HG03520 (cell line): ENCODE measurements around the gene COQ8B.

Source experiments
- ATAC-seq: cut with Tn5 transposase; IDR thresholded peaks from one replicate; pipeline ENCODE4 v1.9.1; 2021; ENCODE audit warnings: mild to moderate bottlenecking, moderate library complexity; ENCODE audit not compliant: unreplicated experiment

COQ8B gene

GRCh38 chr19:40718774-40719391, 2.2 kb upstream of the COQ8B start:
- no peak for ATAC-seq

- ATAC-seq, result no peak
Observed at GRCh38 chr19:40717880-40718773, 1.4 kb upstream of the COQ8B start.

GRCh38 chr19:40717325-40717879, 716 bp upstream of the COQ8B start:
- ATAC-seq, result no peak

GRCh38 chr19:40716031-40716481, 630 bp downstream of the COQ8B start:
- no peak for ATAC-seq

- ATAC-seq, result peak; percentile 41
Observed at GRCh38 chr19:40714441-40715299, 2.0 kb downstream of the COQ8B start.

- ATAC-seq, result no peak
Observed at GRCh38 chr19:40713939-40714338, 2.7 kb downstream of the COQ8B start.

GRCh38 chr19:40709817-40710216, 6.9 kb downstream of the COQ8B start:
- ATAC-seq, result no peak

GRCh38 chr19:40707615-40708014, 9.1 kb downstream of the COQ8B start:
- no peak for ATAC-seq

- ATAC-seq, result no peak
Observed at GRCh38 chr19:40705950-40706619, 10.6 kb downstream of the COQ8B start.

GRCh38 chr19:40705362-40705651, 11.4 kb downstream of the COQ8B start:
- no peak for ATAC-seq

- no peak for ATAC-seq
Observed at GRCh38 chr19:40704491-40705361, 12.0 kb downstream of the COQ8B start.

GRCh38 chr19:40703029-40703755, 13.5 kb downstream of the COQ8B start:
- ATAC-seq, result no peak

GRCh38 chr19:40702337-40703012, 14.2 kb downstream of the COQ8B start:
- no peak for ATAC-seq

GRCh38 chr19:40701758-40702157, 14.9 kb downstream of the COQ8B start:
- ATAC-seq, result no peak

GRCh38 chr19:40700083-40700482, 16.6 kb downstream of the COQ8B start:
- no peak for ATAC-seq

- no peak for ATAC-seq
Observed at GRCh38 chr19:40697007-40697406, 19.7 kb downstream of the COQ8B start.

GRCh38 chr19:40695881-40696280, 20.8 kb downstream of the COQ8B start:
- no peak for ATAC-seq

- ATAC-seq, result no peak
Observed at GRCh38 chr19:40693896-40694295, 22.8 kb downstream of the COQ8B start.
